Epidermal melanocyte (primary cell): ENCODE measurements around the gene SLC25A39.
A peak's percentile ranks its signal among the peaks of the same experiment; 100 is the strongest.
"Not testable (repeated sequence)": the region's sequence is repeated elsewhere in the genome, so short reads cannot be mapped to it uniquely, and the experiment has no call there.

ENCODE experiments used
- DNase-seq: peaks from one replicate; pipeline ENCODE4 v3.0.0; 2011; ENCODE audit warnings: low spot score; ENCODE audit not compliant: insufficient read length

SLC25A39 gene

DNA sequence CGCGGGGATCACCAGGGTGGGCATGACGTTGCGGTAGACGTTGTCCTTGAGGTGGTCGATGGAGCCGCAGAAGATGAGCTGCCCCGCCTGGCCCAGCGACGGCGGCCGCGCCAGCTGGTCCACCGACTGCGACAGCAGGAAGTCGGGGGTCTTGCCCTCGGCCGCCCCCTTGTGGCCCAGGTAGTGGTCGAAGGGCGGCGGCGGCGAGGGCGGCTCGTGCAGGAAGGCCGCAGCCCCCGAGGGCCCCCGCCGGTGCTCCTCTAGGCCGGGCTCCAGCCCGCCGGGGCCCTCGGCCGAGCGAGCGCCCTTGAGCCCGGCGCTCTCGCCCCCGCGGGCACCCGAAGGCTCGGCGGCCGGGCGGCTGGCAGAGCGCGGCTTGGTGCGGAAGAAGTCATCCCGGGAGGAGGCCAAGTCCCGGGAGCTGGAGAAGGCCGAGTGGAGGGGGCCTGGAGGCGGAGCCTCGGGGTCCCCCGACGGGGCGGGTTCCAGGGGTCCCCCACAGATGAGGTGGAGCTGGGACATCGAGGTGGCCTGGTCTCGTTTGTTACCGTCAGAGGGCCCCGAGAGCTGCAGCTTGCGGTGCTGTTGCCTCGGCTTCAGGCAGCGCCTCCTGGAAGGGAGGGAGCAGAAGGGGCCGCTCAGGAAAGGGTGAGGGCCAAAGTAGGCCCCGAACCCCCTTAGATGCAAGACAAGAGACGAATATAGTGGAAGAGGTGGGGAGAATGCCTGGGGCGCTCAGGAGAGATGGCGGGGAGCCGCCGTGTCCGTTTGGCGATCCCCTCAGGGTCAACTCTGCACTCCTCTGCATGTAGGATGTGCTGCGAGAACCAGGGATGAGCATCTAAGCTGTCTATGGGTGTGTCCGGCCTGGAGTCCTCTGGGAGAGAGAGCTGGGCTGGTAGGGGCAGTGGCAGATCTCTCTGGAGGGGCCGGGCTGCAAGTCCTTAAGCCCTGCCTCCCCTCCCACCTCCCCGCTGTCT is 30.2 kb upstream of the SLC25A39 start:
- DNase-seq = peak; percentile 20

DNA sequence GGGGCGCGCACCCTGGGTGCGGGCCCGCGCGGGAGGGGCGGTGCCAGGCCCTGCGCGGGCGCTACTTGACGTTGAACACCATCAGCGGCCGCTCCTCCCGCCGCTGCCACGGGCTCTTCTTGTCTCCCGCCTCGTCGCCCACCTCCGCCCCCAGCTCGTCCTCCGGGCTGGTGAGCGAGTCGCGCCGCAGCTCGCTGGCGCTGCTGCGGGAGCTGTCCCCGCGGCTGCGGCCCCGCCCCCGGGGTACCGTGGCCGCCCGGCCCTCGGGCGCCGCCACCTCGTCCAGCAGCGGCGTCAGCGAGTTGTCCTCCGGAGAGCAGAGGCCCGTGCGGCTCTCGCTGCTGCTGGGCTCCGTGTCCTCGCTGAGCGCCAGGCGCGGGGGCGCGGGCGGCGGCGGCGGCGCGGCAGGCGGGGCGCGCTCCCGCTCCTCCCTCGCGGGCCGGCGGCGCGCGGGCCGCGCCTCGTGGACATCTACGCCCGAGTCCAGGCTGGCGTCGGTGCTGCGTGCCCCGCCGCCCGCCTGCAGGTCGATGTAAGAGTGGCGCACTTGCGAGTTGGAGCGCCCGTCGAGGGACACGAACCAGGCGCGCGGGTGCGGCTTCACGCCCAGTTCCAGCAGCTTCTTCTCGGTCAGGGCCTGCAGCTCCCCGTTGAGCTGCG is 29.2 kb upstream of the SLC25A39 start:
- peak; percentile 15 for DNase-seq

DNA sequence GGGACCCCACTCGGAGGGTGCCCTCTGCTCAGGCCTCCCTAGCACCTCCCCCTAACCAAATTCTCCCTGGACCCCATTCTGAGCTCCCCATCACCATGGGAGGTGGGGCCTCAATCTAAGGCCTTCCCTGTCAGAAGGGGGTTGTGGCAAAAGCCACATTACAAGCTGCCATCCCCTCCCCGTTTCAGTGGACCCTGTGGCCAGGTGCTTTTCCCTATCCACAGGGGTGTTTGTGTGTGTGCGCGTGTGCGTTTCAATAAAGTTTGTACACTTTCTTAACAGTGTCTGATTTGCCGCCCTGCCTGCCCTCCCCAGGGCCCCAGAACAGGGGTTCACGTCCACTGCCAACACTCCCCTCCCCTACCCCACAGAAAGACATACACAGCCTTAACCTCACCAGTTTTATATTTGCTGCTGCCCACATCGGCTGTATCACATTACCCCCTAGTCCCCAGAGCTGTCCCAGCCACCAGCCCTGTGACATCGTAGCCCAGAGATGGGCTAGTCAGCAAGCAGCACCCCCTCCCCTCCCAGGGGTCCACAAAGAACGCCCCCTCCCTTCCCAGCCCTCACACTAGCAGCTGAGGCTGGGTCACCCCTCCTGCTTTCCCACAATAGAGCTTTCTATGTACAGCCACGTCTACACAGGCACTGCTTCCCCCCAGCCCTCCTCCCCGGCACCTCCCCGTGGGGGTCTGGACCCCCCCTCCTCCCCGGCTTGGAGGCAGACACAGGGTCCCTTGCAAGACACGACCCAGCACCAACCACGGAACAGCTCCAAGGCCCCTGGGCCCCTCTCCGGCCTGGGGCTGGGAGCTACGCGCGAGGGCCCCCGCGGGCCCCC is 28.4 kb upstream of the SLC25A39 start:
- peak; percentile 14 for DNase-seq

DNA sequence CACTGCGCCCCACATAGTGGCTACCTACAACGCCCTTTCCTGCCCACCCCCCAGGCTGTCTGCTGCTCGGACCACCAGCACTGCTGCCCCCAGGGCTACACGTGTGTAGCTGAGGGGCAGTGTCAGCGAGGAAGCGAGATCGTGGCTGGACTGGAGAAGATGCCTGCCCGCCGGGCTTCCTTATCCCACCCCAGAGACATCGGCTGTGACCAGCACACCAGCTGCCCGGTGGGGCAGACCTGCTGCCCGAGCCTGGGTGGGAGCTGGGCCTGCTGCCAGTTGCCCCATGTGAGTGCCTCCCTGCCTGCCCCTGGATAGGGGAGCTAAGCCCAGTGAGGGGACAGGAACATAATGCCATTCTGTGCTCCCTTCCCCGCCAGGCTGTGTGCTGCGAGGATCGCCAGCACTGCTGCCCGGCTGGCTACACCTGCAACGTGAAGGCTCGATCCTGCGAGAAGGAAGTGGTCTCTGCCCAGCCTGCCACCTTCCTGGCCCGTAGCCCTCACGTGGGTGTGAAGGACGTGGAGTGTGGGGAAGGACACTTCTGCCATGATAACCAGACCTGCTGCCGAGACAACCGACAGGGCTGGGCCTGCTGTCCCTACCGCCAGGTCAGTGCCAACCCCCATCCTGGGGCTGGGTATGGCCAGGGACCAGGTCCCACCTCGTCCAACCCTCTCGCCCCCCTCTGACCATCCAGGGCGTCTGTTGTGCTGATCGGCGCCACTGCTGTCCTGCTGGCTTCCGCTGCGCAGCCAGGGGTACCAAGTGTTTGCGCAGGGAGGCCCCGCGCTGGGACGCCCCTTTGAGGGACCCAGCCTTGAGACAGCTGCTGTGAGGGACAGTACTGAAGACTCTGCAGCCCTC is 27.6 kb upstream of the SLC25A39 start:
- DNase-seq = peak; percentile 16

DNA sequence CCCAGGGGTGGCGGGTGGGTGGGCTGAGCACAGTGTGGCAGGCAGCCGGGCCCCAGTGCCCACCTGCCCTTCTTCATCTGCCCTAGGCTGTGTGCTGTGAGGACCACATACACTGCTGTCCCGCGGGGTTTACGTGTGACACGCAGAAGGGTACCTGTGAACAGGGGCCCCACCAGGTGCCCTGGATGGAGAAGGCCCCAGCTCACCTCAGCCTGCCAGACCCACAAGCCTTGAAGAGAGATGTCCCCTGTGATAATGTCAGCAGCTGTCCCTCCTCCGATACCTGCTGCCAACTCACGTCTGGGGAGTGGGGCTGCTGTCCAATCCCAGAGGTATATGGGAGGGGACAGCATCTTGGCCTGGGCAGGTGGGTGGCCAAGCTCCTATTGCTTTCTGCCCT is 26.8 kb upstream of the SLC25A39 start:
- DNase-seq = peak; percentile 7

DNA sequence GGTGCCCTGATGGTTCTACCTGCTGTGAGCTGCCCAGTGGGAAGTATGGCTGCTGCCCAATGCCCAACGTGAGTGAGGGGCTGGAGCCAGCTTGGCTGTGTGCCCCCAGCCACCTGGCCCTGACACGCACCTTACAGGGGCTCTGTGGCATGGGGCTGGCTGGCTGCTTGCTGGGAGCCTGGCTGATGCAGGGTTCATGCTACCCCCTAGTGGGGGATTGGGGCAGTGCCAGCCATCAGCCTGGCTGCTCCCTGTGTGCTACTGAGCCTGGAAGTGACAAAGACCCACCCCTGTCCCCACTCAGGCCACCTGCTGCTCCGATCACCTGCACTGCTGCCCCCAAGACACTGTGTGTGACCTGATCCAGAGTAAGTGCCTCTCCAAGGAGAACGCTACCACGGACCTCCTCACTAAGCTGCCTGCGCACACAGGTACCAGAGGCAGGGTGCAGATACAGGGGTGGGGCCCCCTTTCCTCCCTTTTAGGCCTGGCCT is 26.2 kb upstream of the SLC25A39 start:
- peak; percentile 86 for DNase-seq

DNA sequence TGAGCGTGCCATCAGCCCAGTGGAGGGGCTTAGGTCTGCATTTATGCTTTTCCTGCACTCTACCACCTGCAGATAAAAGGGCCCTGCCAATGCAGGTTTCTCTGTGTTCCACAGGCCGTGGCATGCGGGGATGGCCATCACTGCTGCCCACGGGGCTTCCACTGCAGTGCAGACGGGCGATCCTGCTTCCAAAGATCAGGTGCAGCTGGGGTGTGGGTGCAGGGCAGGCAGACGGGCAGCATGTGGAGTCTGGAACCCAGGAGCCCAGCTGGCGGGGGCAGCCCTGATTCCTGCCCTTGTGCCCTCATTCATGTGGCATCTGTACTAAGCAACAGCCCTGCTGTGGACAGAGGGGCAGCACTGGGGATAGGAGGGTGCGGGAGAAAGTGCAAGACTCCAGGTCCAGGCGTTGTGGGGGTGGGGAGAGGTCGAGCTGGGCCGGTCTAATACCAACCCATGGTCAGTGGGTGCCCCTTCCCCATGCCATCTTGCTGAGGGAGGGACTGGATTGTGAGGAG is 25.0 kb upstream of the SLC25A39 start:
- peak; percentile 13 for DNase-seq

DNA sequence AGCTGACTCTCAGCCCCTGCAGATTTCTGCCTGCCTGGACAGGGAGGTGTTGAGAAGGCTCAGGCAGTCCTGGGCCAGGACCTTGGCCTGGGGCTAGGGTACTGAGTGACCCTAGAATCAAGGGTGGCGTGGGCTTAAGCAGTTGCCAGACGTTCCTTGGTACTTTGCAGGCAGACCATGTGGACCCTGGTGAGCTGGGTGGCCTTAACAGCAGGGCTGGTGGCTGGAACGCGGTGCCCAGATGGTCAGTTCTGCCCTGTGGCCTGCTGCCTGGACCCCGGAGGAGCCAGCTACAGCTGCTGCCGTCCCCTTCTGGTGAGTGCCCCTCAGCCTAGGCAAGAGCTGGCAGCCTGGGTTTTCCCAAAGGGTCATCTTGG is 24.4 kb upstream of the SLC25A39 start:
- DNase-seq = peak; percentile 8

DNA sequence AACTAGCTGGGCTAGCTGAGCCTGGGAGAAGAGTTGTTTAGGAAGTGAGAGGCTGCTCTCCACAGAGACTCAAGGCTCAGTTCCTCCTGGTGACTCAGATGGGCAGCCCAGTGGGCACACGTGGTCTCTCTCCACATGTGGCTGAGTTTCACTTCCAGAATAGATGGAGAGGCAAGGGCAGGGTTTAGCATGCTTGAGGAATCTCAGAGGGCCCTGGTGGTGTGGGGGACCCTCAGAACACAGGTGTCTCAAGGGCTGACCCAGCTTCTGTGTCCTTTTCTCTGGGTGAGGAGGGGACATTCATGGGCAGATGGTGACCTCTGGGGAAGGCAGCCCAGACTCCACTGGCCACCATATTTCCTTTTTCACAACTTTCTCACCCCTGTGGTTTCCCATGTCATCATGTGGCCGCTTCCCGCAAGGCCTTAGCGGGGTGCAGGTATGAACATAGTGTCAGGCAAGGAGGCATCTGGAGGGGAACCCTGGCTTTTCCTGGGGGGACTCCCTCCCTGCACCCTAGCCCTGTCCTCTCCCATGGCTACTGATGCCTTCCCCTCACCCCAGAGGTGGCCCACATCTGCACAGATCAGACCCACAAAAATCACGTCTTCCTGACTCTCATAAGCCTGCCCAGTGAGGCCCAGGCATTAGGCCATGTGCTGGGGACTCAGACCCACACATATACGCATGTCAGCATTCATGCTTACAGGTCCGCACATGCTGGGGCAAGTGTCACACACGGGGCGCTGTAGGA is 23.8 kb upstream of the SLC25A39 start:
- DNase-seq = no peak

DNA sequence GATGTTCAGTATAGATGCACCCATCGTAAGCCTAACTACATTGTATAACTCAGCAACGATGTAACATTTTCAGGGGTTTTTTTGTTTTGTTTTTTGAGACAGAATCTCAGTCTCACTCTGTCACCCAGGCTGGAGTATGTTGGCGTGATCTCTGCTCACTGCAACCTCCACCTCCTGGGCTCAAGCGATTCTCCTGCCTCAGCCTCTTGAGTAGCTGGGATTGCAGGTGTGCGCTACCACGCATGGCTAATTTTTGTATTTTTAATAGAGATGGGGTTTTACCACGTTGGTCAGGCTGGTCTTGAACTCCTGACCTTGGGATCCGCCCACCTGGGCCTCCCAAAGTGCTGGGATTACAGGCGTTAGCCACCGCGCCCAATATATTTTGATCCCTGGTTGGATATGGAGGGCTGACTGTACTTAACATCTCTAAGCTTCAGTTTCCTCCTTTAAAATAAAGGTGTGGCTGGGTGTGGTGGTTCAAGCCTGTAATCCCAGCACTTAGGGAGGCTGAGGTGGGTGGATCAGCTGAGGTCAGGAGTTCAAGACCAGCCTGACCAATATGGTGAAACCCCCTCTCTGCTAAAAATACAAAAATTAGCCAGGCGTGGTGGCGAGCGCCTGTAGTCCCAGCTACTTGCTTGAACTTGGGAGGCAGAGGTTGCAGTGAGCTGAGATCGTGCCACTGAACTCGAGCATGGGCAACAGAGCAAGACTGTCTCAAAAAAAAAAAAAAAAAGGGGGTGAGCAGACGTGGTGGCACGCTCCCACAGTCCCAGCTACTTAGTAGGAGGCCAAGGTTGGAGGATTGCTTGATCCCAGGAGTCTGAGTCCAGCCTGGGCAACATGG is 22.8 kb upstream of the SLC25A39 start:
- DNase-seq = not testable (repeated sequence)

DNA sequence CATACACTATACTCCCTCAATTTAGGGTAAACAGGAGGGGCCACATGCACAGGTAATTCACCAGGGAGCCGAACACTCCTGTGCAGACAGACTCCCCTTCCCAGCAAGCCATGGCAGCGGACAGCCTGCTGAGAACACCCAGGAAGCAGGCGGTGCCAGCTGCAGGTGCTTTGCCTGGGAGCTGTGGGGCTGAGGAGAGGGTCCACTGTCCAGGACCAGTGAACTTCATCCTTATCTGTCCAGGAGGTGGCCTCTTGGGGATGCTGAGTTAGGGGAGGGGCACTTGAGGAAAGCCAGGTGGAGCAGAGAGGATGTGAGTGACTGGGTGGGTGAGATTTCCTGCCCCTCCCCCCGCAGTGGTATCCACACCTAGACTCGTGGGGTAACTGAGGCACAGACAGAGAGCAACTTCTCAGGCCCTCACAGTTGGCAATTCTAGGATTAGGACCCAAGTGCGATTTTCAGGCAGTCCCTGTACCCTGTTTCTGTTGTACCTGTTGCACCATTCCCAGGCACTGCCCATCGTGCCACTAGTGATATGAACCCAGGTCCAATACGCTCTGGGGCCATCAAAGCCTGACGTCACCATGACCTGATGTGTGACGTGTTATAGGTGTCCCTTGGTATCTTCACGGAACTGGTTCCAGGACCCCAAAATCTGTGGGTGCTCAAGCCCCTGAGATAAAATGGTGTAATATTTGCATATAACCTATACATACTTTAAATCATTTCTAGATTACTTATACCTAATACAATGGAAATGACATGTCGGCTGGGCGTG is 21.6 kb upstream of the SLC25A39 start:
- DNase-seq = no peak

DNA sequence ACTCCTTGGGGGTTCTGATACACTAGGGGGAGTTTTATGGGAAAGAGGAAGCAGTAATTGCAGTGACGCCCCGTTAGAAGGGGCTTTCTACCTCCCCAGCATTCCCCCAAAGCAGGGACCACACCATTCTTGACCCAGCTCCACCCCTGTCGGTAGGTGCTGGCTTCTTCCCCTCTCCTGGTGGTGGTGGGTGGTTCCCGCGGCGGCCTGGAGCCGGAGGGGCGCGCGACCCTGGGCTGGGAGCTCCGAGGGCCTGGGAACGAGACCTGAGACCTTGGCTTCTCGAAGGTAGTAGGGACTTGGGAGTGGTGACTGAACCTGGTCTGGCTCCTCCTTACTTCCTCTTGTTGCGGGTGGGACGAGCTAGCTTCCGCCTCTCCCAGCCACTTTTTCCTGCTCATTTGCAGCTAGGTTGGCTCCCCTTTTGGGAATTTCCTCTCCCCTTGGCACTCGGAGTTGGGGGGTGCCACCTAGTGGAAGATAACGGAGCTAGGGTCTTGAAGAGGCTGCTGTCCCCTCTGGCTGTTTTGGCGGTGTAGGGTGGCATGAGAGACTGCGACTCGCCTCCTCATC is 20.9 kb upstream of the SLC25A39 start:
- DNase-seq = no peak

DNA sequence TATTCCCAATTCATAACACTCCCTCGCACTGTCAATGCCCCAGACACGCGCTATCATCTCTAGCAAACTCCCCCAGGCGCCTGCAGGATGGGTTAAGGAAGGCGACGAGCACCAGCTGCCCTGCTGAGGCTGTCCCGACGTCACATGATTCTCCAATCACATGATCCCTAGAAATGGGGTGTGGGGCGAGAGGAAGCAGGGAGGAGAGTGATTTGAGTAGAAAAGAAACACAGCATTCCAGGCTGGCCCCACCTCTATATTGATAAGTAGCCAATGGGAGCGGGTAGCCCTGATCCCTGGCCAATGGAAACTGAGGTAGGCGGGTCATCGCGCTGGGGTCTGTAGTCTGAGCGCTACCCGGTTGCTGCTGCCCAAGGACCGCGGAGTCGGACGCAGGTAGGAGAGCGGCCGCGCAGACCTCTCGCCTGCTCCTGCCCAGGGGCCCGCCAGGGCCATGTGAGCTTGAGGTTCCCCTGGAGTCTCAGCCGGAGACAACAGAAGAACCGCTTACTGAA is 20.4 kb upstream of the SLC25A39 start, which contains the start of gene GRN:
GRN (plus strand) TSS at position 364 of the 515 bp plus-strand sequence. CDS start 3,863 bp downstream, outside the sequence.
- DNase-seq = peak; percentile 100

DNA sequence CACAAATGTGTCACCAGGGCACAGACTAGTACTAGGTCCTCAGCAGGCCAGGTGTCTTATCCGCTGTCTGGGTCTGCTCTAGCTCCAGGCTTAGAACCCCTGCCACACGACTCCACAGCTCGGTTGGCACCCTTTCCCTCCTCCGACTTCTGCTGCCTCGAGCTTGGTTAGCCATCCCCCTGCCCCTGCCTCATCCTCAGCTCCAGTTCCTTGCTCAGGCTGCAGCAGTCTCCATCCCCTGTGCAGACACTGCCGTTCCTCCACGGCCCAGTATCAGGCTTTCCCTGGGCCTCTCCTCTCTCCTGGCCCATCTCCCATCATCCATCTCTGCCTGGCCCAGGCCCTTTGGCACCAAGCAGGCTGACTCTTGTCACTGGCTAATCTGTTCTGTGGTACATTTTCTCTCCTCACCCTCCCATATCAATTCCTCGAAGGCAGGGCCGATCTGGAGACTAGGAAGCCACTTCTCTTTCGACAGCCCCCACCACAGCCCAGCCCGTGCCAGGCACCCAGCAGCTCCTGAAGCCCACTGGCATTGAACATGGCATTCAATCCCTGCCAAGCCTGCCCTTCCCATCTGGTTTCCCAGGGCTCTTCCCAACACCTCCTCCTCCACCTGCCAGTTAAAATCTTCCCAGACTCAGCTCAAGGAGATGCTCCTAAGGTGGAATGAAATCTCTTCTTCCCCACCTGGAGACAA is 19.0 kb upstream of the SLC25A39 start:
- no peak for DNase-seq

DNA sequence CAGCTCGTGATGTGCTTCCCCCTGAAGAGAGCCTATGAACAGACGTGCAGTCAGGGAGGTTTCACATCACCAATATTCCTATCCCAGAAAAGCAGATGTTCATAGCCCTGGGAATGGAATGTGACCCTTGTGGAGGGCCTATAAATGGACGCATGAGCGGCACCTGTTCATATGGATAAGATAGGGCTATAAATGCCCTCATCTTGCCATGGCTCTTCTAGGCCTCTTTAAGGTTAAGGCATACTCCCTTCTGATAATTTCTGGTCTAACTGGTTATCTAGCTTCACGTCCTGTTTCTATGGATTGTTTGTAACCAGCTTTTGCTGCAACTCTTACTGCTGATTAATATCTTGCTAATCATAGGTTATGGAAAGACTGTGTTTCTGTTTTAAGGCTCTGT is 15.9 kb upstream of the SLC25A39 start:
- not testable (repeated sequence) for DNase-seq

DNA sequence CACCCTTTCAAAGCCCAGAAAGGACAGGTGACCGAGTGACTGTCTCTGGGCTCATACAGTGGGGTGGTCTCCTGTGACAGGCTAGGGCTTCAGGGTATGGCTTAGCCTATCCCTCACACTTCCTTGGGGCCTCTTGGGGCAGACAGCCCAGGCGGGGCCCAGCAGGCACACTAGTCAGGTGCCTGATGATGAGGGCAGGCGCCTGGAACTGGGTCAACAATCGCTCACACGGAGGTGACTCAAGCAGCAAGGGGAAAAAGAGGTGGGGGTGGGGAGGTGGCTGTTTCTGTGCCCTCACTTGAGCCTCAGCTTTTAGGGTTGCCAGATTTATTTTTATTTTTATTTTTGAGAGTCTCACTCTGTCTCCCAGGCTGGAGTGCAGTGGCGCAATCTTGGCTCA is 14.1 kb upstream of the SLC25A39 start:
- no peak for DNase-seq

DNA sequence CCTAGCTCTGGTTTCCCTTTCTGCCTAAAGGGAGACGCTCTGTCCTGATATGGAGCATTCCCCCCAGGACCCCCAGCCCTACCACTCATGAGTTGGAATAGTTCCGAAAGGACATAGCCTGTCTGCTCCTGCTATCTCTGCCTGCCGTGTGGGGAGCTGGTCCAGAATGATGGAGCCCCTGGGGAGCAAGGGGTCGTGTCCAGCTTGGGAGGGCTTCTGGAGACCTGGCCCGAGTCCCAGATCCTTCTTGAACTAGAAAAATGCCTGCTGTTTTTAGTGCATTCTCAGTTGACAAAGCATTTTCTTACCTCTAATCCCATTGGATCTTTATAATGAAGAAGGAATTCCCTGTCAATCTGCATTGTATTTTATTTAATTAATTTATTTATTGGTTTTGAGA is 11.3 kb upstream of the SLC25A39 start:
- DNase-seq = no peak
